Astrocyte (in vitro differentiated cells and primary cell): ENCODE data around the gene LDLRAD4.

Experiments
- CTCF ChIP-seq: IDR thresholded peaks from 2 replicates; pipeline ENCODE4 v1.5.1; 2011; ENCODE audit warnings: low read depth, mild to moderate bottlenecking, inconsistent platforms, low read length, moderate library complexity; ENCODE audit not compliant: insufficient read depth
- EZH2 ChIP-seq: IDR thresholded peaks from 2 replicates; pipeline ENCODE4 v1.6.1; 2012; ENCODE audit warnings: mild to moderate bottlenecking, low read length, inconsistent platforms; ENCODE audit not compliant: insufficient read depth

- TF ChIP-seq CTCF (no peak), EZH2 (no peak)
These were observed 396.2 kb downstream of the LDLRAD4 start for GRCh38 chr18:13614641-13615288.
